Activated naive CD4-positive, alpha-beta T cell treated with anti-CD3 and anti-CD28 coated beads for 36 hours (primary cell): ENCODE results near the gene CCDC69. TPM values are rescaled to one million over a fixed set of nuclear protein-coding genes. Genes with fewer than 3 reads are reported as not detected.
A peak's percentile ranks its signal among the peaks of the same experiment; 100 is the strongest.
"Not testable (repeated sequence)": the region's sequence is repeated elsewhere in the genome, so short reads cannot be mapped to it uniquely, and the experiment has no call there.

ENCODE experiments used
- CTCF ChIA-PET: fragments of 350-600 bp; sonication (Branson Sonifier 250); formaldehyde crosslinking; loops from one replicate; lab custom pipeline; 2021; ENCODE audit warnings: antibody characterized with exemption; lab: Charles Lee
- DNase-seq: peaks from one replicate; pipeline ENCODE4 v3.0.0-alpha.2; 2020
- H3K27ac Mint-ChIP-seq: one replicate; pipeline ENCODE4 v1.8.0; 2021; ENCODE audit warnings: mild to moderate bottlenecking, mixed read lengths
- H3K27me3 Mint-ChIP-seq: one replicate; pipeline ENCODE4 v1.8.0; 2021; ENCODE audit warnings: low read depth, mixed read lengths
- H3K36me3 Mint-ChIP-seq: one replicate; pipeline ENCODE4 v1.8.0; 2021; ENCODE audit warnings: low read depth, mixed read lengths
- H3K4me1 Mint-ChIP-seq: one replicate; pipeline ENCODE4 v1.8.0; 2021; ENCODE audit warnings: low read depth, mixed read lengths
- H3K4me3 Mint-ChIP-seq: one replicate; pipeline ENCODE4 v1.8.0; 2021; ENCODE audit warnings: mild to moderate bottlenecking, moderate library complexity, mixed read lengths
- H3K9me3 Mint-ChIP-seq: one replicate; pipeline ENCODE4 v1.8.0; 2021; ENCODE audit warnings: mixed read lengths
- intact Hi-C: fragments of 100-400 bp; cut with micrococcal nuclease; formaldehyde crosslinking; loops from one replicate; pipeline ENCODE4 v1.15.1; 2023
- total RNA-seq, 2 experiments: library from RNA; stranded (reverse); gene quantifications; one replicate each; pipeline ENCODE4 v1.2.3, GENCODE V29; 2021

CCDC69 gene
- total RNA-seq, 2 experiments from 2014 or later: 15.5 to 18.5 TPM

DNA sequence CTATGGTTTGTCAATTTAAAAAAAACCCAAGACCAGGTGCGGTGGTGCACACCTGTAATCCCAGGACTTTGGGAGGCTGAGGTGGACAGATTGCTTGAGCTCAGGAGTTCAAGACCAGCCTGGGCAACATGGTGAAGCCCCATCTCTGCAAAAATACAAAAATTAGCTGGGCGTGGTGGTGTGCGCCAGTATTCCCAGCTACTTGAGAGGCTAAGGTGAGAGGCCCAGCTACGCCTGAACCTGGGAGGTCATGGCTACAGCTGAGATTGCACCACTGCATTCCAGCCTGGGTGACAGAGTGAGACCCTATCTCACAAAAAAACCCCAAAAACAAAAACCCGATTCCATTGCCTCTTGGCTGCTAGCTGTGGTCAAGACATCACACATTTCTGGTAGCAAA, 31.1 kb upstream of the CCDC69 start:
- CTCF ChIA-PET: interaction anchor here (0.8 kb wide), 1 partner anchor 17 kb away, joined by 3 read pairs; no protein-coding TSS in a partner anchor

DNA sequence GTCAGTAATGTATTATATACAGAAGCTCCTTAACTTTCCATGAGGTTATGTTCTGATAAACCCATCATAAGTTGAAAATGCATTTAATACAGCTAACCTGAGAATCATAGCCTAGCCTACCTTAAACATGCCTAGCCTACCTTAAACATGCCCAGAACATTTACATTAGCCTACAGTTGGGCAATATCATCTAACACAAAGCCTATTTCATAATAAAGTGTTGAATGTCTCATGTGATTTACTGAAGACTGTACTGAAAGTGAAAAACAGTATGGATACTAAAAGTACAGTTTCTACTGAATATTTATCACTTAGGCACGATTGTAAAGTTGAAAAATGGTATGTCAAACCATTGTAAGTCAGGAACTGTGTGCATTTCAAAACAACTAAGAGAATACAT, 30.7 kb upstream of the CCDC69 start:
- H3K4me1 Mint-ChIP-seq: peaks cover 43% of the 10 kb centered on the region
- no peaks in the 10 kb centered on the region for H3K36me3 Mint-ChIP-seq
- H3K27ac Mint-ChIP-seq: no peak overlapping the region
- intact Hi-C loops: loop anchor here (5.0 kb wide), 3 partner anchors 472 to 552 kb away; partner anchors contain the start of genes ATOX1 and RBM22
- H3K27me3 Mint-ChIP-seq: no peaks in the 10 kb centered on the region
- CTCF ChIA-PET: interaction anchor here (0.8 kb wide), 1 partner anchor 17 kb away, joined by 3 read pairs; no protein-coding TSS in a partner anchor
- H3K4me3 Mint-ChIP-seq: no peak overlapping the region
- no peak for DNase-seq
- no peaks in the 10 kb centered on the region for H3K9me3 Mint-ChIP-seq

More for the DNA sequence above, 31.1 kb upstream of the CCDC69 start:
- H3K4me3 Mint-ChIP-seq, H3K27ac Mint-ChIP-seq, H3K36me3 Mint-ChIP-seq, H3K9me3 Mint-ChIP-seq, H3K27me3 Mint-ChIP-seq, DNase-seq: not testable (repeated sequence)
- intact Hi-C loops: loop anchor here (5.0 kb wide), 3 partner anchors 473 to 553 kb away; partner anchors contain the start of genes ATOX1 and RBM22
- peaks cover 43% of the 10 kb centered on the region for H3K4me1 Mint-ChIP-seq

DNA sequence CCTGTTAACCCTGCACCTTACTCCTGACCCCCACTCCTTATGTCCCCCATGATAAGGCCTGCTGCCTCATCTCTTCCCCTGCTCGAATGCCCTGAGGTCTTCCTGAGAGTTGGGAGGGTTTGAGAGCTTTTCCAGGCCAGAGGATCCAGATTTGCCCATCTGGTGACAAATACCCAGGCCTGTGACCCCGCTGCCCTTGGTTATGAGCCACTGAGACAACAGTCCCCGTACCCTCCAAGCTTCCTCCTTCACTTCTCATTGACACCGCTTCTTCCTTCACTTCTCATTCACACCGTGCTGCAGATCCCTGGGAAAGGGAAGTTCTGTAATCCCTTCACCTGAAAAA, 29.7 kb upstream of the CCDC69 start:
- no peak for DNase-seq
- no peaks in the 10 kb centered on the region for H3K36me3 Mint-ChIP-seq
- peak overlapping the region; percentile 32 for H3K27ac Mint-ChIP-seq
- CTCF ChIA-PET: interaction anchor here (1.2 to 1.6 kb wide), 2 partner anchors 42 to 128 kb away, joined by 3 to 4 read pairs; no protein-coding TSS in a partner anchor
- intact Hi-C loops: loop anchor here (1.0 to 5.0 kb wide), 7 partner anchors 11 to 843 kb away; partner anchors contain the start of genes ATOX1, RBM22 and TNIP1
- no peaks in the 10 kb centered on the region for H3K9me3 Mint-ChIP-seq
- H3K27me3 Mint-ChIP-seq: no peaks in the 10 kb centered on the region
- H3K4me1 Mint-ChIP-seq: peaks cover 43% of the 10 kb centered on the region
- H3K4me3 Mint-ChIP-seq: peak overlapping the region; percentile 89

DNA sequence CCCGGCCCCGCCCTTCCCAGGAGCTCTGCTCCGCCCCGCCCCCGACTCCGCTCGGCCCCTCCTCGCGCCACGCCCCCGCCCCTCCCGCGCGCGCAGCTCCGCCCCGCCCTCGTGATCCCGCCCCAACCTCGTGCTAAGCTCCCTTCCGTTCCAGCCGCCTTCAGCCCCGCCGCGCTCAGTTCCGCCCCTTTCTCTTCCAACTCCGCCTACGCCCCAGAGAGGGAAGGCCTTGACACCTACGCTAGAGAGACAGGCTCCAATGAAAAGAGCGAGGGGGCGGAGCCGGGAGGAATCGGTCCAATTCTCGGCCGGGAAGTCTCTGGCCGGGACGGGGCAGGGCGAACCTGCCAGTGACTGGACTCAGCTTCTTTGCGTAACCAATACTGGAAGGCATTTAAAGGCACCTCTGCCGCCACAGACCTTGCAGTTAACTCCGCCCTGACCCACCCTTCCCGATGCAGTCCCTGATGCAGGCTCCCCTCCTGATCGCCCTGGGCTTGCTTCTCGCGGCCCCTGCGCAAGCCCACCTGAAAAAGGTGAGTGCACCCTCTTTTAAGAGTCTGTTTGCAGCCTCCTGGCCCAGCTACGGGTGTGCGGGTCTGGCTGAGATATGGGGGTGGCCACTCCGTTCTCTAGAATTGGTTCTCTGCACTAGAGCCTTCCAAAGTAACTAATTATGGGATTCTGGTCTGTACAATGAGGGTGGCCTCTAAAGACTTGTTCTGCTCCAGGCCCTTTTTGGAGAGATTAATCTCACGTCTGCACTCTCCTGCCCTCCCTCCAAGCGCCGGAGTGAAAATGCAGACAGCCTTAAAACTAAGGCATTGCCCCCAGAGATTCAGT, 29.1 kb upstream of the CCDC69 start, which contains the start of gene GM2A:
TSS of gene GM2A (plus strand) at position 424 of the 843 bp plus-strand sequence. CDS start at position 456, 32 bp downstream.
- Mint-ChIP-seq H3K9me3 (no peaks in the 10 kb centered on the region), H3K4me1 (peaks cover 43% of the 10 kb centered on the region), H3K27me3 (no peaks in the 10 kb centered on the region), H3K27ac (peak within 1 kb of the TSS; percentile 90), H3K4me3 (peak within 1 kb of the TSS; percentile 89), H3K36me3 (no peaks in the 10 kb centered on the region)
- intact Hi-C loops: loop anchor here (1.0 to 5.0 kb wide), 13 partner anchors 11 to 842 kb away; partner anchors contain the start of genes ATOX1, CCDC69, G3BP1 and RBM22
- CTCF ChIA-PET: interaction anchor here (0.6 to 2.5 kb wide), 12 partner anchors 11 to 452 kb away, joined by 3 to 10 read pairs (median 4); partner anchors contain the start of gene CCDC69
- DNase-seq: peak; percentile 99

DNA sequence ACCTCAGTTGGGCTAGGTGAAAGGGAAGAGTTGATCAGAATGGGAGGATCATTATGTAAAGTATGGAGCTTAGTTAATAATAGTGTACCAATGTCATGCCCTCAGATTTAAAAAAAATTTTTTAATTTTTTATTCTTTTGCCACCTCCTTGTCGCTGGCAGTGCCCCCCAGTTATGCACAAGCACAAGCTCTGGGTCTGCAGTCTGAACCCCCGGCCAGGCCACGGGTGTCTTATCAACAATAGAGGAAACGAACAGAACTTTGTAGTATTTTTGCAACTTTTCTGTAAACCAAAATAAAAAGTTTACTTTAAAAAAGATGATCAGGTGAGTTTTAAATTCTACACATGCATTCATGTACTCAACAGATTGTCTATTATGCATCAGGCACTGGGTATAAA, 27.7 kb upstream of the CCDC69 start:
- Mint-ChIP-seq H3K9me3 (no peaks in the 10 kb centered on the region), H3K27ac (peak overlapping the region; percentile 63), H3K27me3 (no peaks in the 10 kb centered on the region), H3K36me3 (no peaks in the 10 kb centered on the region), H3K4me3 (peak overlapping the region; percentile 89), H3K4me1 (peaks cover 43% of the 10 kb centered on the region)
- CTCF ChIA-PET: interaction anchor here (0.7 to 2.5 kb wide), 5 partner anchors 9 to 1687 kb away, joined by 3 to 10 read pairs (median 7); partner anchors contain the start of gene CCDC69
- intact Hi-C loops: loop anchor here (1.0 to 5.0 kb wide), 11 partner anchors 19 to 841 kb away; partner anchors contain the start of genes ATOX1, CCDC69, G3BP1 and RBM22
- DNase-seq: no peak

DNA sequence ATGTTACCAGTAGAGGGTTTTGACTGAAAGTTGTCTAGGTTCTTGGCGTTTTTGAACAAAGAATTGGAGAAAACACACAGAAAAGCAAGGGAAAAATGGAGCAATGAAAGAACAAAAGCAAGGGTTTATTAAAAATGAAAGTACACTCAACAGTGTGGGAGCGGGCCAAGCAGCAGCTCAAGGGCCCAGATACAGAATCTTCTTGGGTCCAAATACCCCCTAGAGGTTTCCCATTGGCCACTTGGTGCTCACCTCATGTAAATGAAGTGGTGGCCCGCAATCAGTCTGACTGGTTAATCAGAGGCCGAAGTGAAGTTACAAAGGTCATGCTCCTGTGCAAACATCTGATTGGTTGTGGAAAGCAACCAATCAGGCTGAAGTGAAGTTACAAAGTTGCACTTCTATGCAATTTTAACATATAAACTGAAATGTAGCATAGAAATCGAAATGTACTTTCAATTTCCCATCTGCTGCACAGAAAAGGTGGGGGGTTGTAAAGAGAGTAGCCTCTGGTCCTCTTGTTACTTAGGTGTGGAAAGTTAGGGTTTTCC, 27.2 kb upstream of the CCDC69 start:
- no peaks in the 10 kb centered on the region for H3K36me3 Mint-ChIP-seq
- peaks cover 43% of the 10 kb centered on the region for H3K4me1 Mint-ChIP-seq
- no peaks in the 10 kb centered on the region for H3K27me3 Mint-ChIP-seq
- H3K9me3 Mint-ChIP-seq: no peaks in the 10 kb centered on the region
- DNase-seq: peak; percentile 49
- H3K4me3 Mint-ChIP-seq: peak overlapping the region; percentile 48
- CTCF ChIA-PET: interaction anchor here (2.5 kb wide), 1 partner anchor 86 kb away, joined by 7 read pairs; no protein-coding TSS in a partner anchor
- intact Hi-C loops: loop anchor here (5.0 kb wide), 3 partner anchors 469 to 549 kb away; partner anchors contain the start of genes ATOX1 and RBM22
- peak overlapping the region; percentile 63 for H3K27ac Mint-ChIP-seq

DNA sequence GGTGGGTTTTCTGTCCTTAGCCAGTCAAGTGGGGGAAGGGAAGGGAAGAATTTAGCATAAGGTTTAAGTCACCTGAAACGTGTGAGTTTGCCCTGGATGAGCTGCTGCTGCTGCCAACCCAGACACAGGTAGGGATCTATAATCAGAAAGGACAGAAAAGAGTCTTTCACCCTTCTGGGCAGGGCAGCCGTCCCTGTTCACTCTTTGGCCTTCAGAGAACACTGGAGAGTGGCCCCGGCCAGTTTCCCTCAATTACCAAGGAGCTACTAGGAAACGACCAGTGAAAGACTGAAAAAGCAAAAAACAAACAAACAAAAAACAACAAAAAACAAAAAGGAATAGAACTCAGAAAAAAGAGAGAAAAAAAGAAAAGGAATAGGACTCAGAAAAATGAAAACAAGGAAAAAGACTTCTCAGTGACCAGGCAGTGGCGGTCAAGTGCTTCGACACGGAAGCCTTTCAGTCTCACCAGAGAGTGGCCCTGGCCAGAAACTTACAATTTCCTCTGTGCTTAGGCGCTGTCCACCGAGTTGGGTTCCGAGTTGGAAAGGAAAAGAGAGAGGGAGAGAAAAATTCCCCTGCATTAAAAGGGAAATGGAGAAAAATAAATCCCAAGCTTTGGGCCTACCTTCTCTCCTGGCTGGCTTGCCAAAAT, 26.6 kb upstream of the CCDC69 start:
- CTCF ChIA-PET: interaction anchor here (2.5 kb wide), 1 partner anchor 86 kb away, joined by 7 read pairs; no protein-coding TSS in a partner anchor
- Mint-ChIP-seq H3K36me3 (no peaks in the 10 kb centered on the region), H3K4me3 (no peak overlapping the region), H3K27ac (peak overlapping the region; percentile 67), H3K4me1 (peaks cover 43% of the 10 kb centered on the region), H3K27me3 (no peaks in the 10 kb centered on the region), H3K9me3 (no peaks in the 10 kb centered on the region)
- intact Hi-C loops: loop anchor here (5.0 kb wide), 3 partner anchors 468 to 548 kb away; partner anchors contain the start of genes ATOX1 and RBM22
- DNase-seq: no peak

DNA sequence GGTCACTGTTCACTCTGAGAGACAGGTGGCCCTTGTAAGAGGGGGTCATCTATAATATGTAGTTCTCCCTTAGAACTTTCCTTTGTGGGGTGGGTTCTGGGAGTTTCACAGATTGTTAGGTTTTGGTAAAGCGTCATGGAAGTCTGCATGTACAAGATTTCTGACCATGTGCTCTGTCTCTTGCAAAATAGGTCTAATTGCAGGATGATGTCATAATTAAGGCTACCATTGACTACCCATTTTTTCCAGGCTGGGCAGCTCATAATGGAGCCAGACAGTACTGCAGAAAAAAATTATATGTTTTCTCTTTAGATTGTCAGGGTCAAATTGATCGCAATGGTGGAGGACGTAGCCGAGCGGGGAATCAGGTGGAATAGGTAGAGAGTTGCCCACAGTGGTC, 25.4 kb upstream of the CCDC69 start:
- H3K9me3 Mint-ChIP-seq: no peaks in the 10 kb centered on the region
- no peak overlapping the region for H3K4me3 Mint-ChIP-seq
- intact Hi-C loops: no loop called here
- no peaks in the 10 kb centered on the region for H3K36me3 Mint-ChIP-seq
- no peak for DNase-seq
- H3K27me3 Mint-ChIP-seq: no peaks in the 10 kb centered on the region
- CTCF ChIA-PET: no interaction called here
- peaks cover 37% of the 10 kb centered on the region for H3K4me1 Mint-ChIP-seq
- no peak overlapping the region for H3K27ac Mint-ChIP-seq

DNA sequence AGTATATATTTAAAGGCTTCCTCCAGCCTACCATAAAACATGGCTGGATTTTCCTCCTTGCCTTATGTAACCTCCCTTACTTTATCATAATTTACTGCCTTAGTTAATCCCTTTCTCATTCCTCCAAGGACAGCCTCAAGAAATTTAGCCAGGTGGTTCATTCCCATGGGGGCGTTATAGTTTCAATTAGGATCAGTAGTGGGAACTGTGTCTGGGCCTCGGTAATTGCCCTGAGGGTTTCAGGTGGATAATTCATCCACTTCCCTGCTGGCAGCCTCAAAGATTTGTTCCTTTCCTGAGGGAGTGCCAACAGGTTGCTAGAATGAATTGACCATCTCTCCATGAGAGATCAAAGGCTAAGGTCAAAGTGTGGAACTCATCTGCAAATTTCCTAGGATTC, 24.8 kb upstream of the CCDC69 start:
- no peaks in the 10 kb centered on the region for H3K9me3 Mint-ChIP-seq
- H3K27me3 Mint-ChIP-seq: no peaks in the 10 kb centered on the region
- H3K4me1 Mint-ChIP-seq: peaks cover 35% of the 10 kb centered on the region
- H3K4me3 Mint-ChIP-seq: no peak overlapping the region
- DNase-seq: no peak
- no peak overlapping the region for H3K27ac Mint-ChIP-seq
- no peaks in the 10 kb centered on the region for H3K36me3 Mint-ChIP-seq
- intact Hi-C loops: no loop called here
- CTCF ChIA-PET: interaction anchor here (0.5 kb wide), 1 partner anchor 22 kb away, joined by 3 read pairs; no protein-coding TSS in a partner anchor

DNA sequence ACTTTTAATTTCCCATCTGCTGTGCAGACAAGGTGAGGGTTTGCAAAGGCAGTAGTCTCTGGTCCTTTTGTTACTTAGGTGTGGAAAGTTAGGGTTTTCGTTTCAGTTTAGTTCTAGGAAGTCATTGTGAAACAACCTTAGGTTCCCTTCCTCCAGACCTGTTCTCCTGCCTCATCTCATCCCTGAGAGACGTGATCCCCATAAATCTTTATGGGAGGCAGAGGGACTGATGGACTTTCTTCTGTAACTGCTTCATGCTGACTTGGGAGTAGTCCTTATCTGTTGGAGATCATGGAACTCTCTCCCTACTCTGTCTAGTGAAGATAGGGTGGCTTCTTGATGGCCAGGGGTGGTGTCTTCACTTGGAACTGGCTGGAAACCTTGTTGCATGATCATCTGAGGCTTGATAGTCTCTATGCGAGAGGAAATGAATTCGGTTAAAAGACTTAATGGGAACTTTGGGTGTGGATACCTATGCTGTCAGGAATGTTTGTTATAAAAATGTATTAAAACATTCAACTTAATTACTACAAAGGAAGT, 21.9 kb upstream of the CCDC69 start:
- intact Hi-C loops: no loop called here
- H3K27me3 Mint-ChIP-seq: no peaks in the 10 kb centered on the region
- CTCF ChIA-PET: no interaction called here
- DNase-seq: no peak
- no peak overlapping the region for H3K27ac Mint-ChIP-seq
- H3K4me3 Mint-ChIP-seq: no peak overlapping the region
- H3K36me3 Mint-ChIP-seq: no peaks in the 10 kb centered on the region
- no peaks in the 10 kb centered on the region for H3K9me3 Mint-ChIP-seq
- H3K4me1 Mint-ChIP-seq: peaks cover 23% of the 10 kb centered on the region

DNA sequence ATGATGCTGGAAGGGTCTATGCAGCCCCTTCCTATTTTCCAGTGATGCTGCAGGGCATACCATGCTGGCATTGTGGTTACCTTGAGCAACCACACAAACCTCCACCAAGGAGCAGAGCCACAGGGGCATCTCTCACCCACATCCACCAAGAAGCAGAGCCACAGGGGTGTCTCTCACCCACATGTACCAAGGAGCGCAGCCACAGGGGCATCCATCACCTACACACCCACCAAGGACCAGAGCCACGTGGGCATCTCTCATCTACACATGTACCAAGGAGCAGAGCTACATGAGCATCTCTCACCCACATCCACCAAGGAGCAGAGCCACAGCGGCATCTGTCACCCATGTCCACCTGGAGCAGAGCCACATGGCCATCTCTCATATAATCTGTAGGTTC, 20.3 kb upstream of the CCDC69 start:
- intact Hi-C loops: no loop called here
- no peaks in the 10 kb centered on the region for H3K9me3 Mint-ChIP-seq
- DNase-seq: no peak
- no peaks in the 10 kb centered on the region for H3K27me3 Mint-ChIP-seq
- no peak overlapping the region for H3K27ac Mint-ChIP-seq
- CTCF ChIA-PET: no interaction called here
- H3K4me3 Mint-ChIP-seq: no peak overlapping the region
- no peaks in the 10 kb centered on the region for H3K36me3 Mint-ChIP-seq
- H3K4me1 Mint-ChIP-seq: peaks cover 17% of the 10 kb centered on the region
